ENCODE measurements around the gene ATP6V0A4. TPM values are rescaled to one million over a fixed set of nuclear protein-coding genes. Genes with fewer than 3 reads are reported as not detected.

ATP6V0A4 gene
- total and polyA plus RNA-seq, 2 of the 13 experiments (the other 11 are each of a cell fraction or from before 2014, with no cell fraction given): 0.24 to 0.25 TPM

DNA sequence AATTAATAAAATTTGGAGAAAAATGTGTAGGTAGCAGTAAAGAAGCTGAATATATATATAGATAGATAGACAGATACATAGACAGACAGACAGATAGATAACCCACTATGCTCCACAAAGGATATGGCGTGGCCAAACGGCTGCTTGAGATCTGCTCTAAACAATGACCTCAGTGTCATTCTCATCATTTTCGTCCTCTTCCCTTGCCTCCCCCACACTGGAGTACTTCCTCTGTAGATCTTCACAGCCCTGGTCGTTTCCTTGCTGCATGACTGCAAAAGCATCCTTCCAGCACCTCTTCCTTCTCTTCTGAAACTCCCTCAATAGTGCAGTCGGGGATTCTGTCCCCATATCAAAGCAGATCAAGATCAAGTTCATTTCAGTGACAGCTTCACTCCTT, 35.6 kb upstream of the ATP6V0A4 start:
- CTCF ChIA-PET (ENCODE audit: low intra/inter-chr PET ratio, low total read pairs): no interaction called here
- DNase-seq (ENCODE audit: low spot score) (no peak), FAIRE-seq (no peak), ATAC-seq (no peak)
- no TSS peak for BruUV-seq (replicated peaks)
- no peak overlapping the region for H3K27ac ChIP-seq (ENCODE audit: extremely low read length, insufficient read depth, low read length)
- no peak overlapping the region for H3K9ac ChIP-seq (ENCODE audit: insufficient read depth, low read depth, low read length)
- in situ Hi-C loops (cut with HindIII; ENCODE audit: extremely low pct_ligation_motif_present, low pct_unique_long_range_greater_than_20kb) (no loop called here), intact Hi-C loops (cut with micrococcal nuclease; ENCODE audit: unreplicated experiment) (no loop called here)
- 0 out of 2 replicates have a peak, but pooled peaks cover 12% of the 10 kb centered on the region for H3K4me1 ChIP-seq (ENCODE audit: insufficient read depth, low read length)
- TF ChIP-seq ZNF451 (CRISPR knock-in tag; IDR thresholded peaks at IDR 0.05): no peak
- H3K9me3 ChIP-seq (ENCODE audit: low read length): no peaks in the 10 kb centered on the region
- H3K27me3 ChIP-seq (ENCODE audit: control insufficient read depth in 1 of 2, insufficient read depth in 2 of 2, low read length in 2 of 2): no peaks in the 10 kb centered on the region
- H4K20me1 ChIP-seq (ENCODE audit: insufficient read depth, low read length): no peaks in the 10 kb centered on the region
- 69% methylated on average over 5 of the region's 5 CpGs for WGBS (ENCODE audit: low lambda C conversion rate)
- no peaks in the 10 kb centered on the region for H3K36me3 ChIP-seq (replicated peaks in 1 of 2; ENCODE audit: control insufficient read depth in 1 of 2, insufficient read depth in 2 of 2, low read length in 2 of 2)
- no peak overlapping the region for H2AFZ ChIP-seq (ENCODE audit: low read length)
- POLR2A ChIA-PET: no interaction called here
- no peak overlapping the region for H3K4me2 ChIP-seq (ENCODE audit: low read depth, low read length)
- H3K4me3 ChIP-seq (replicated peaks in 1 of 3; ENCODE audit: insufficient read depth in 1 of 3, low read depth in 2 of 3, low read length in 3 of 3): no peak overlapping the region
- H3K79me2 ChIP-seq (ENCODE audit: insufficient read depth, low read length): no peaks in the 10 kb centered on the region

DNA sequence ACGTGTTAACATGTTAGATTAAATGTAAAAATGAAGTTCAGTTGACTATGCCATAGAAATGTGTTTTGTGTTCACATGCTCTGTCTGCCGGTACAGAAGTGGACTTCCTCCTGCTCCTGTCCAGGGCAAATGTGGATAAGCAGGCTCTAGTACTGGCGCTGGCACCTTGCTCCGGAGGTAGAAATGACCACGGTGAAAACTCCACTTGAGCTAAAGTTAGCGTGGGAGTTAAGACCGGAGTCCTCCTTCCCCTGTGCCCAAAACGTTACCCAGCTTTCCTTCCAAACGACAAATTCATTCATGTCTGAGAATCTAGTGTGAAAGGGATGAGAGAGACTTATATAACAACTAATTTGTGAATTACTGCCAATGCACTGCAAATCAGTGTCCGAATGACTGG, 35.0 kb upstream of the ATP6V0A4 start:
- Histone ChIP-seq H3K4me3 (replicated peaks in 1 of 3; ENCODE audit: insufficient read depth in 1 of 3, low read depth in 2 of 3, low read length in 3 of 3) (no peak overlapping the region), H3K27me3 (ENCODE audit: control insufficient read depth in 1 of 2, insufficient read depth in 2 of 2, low read length in 2 of 2) (no peaks in the 10 kb centered on the region), H3K4me1 (ENCODE audit: insufficient read depth, low read length) (0 out of 2 replicates have a peak, but pooled peaks cover 12% of the 10 kb centered on the region), H3K9me3 (ENCODE audit: low read length) (no peaks in the 10 kb centered on the region), H3K36me3 (replicated peaks in 1 of 2; ENCODE audit: control insufficient read depth in 1 of 2, insufficient read depth in 2 of 2, low read length in 2 of 2) (no peaks in the 10 kb centered on the region), H3K9ac (ENCODE audit: insufficient read depth, low read depth, low read length) (no peak overlapping the region), H3K27ac (ENCODE audit: extremely low read length, insufficient read depth, low read length) (no peak overlapping the region), H3K4me2 (ENCODE audit: low read depth, low read length) (no peak overlapping the region), H4K20me1 (ENCODE audit: insufficient read depth, low read length) (no peaks in the 10 kb centered on the region), H3K79me2 (ENCODE audit: insufficient read depth, low read length) (no peaks in the 10 kb centered on the region), H2AFZ (ENCODE audit: low read length) (no peak overlapping the region)
- no peak for TF ChIP-seq ZNF256 (CRISPR knock-in tag; conservative IDR thresholded peaks at IDR 0.05)
- no peak for TF ChIP-seq MZF1 (CRISPR knock-in tag; IDR thresholded peaks at IDR 0.05; ENCODE audit: borderline replicate concordance)
- TF ChIP-seq, protein P1, sequence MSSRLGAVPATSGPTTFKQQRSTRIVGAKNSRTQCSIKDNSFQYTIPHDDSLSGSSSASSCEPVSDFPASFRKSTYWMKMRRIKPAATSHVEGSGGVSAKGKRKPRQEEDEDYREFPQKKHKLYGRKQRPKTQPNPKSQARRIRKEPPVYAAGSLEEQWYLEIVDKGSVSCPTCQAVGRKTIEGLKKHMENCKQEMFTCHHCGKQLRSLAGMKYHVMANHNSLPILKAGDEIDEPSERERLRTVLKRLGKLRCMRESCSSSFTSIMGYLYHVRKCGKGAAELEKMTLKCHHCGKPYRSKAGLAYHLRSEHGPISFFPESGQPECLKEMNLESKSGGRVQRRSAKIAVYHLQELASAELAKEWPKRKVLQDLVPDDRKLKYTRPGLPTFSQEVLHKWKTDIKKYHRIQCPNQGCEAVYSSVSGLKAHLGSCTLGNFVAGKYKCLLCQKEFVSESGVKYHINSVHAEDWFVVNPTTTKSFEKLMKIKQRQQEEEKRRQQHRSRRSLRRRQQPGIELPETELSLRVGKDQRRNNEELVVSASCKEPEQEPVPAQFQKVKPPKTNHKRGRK (CRISPR knock-in tag; IDR thresholded peaks at IDR 0.05): no peak
- no peak for TF ChIP-seq SP4 (CRISPR knock-in tag; IDR thresholded peaks at IDR 0.05)
- TF ChIP-seq ZNF20 (CRISPR knock-in tag; IDR thresholded peaks at IDR 0.05): no peak
- 71% methylated on average over 10 of the region's 10 CpGs for WGBS (ENCODE audit: low lambda C conversion rate)
- ATAC-seq: no peak
- ChIA-PET CTCF (ENCODE audit: low intra/inter-chr PET ratio, low total read pairs) (no interaction called here), POLR2A (no interaction called here)
- DNase-seq (ENCODE audit: low spot score): no peak
- in situ Hi-C loops (cut with HindIII; ENCODE audit: extremely low pct_ligation_motif_present, low pct_unique_long_range_greater_than_20kb): no loop called here
- intact Hi-C loops (cut with micrococcal nuclease; ENCODE audit: unreplicated experiment): no loop called here
- no TSS peak for BruUV-seq (replicated peaks)
- FAIRE-seq: no peak

All from HepG2 (cell line).